Psoas muscle (tissue), 8 donors: ENCODE data around the gene SEC14L5. TPM values are rescaled to one million over a fixed set of nuclear protein-coding genes. Genes with fewer than 3 reads are reported as not detected.

ENCODE experiments used
- ATAC-seq, 4 donors: fragments of 200-7000 bp; cut with Tn5 transposase; one replicate each; pipeline ENCODE4 v1.9.1; 2020; ENCODE audit warnings: moderate library complexity in 3 of 4, mild to moderate bottlenecking in 2 of 4
- DNase-seq, 2 donors: peaks; one replicate each; pipeline ENCODE4 v3.0.0-alpha.2; 2020
- H3K27ac ChIP-seq: fragments of 200-600 bp; one replicate; pipeline ENCODE4 v1.8.0; 2022
- H3K27me3 ChIP-seq, 3 donors: fragments of 200-600 bp in 1 of 3; one replicate each; pipeline versions ENCODE4 v1.6.1 to v1.8.0; 2013 to 2022; ENCODE audit warnings: low read length in 2 of 3, mild to moderate bottlenecking in 2 of 3, moderate library complexity in 1 of 3; ENCODE audit not compliant: insufficient read depth in 3 of 3
- H3K36me3 ChIP-seq, 2 donors: fragments of 200-600 bp in 1 of 2; one replicate each; pipeline versions ENCODE4 v1.6.1 to v1.8.0; 2013 to 2022; ENCODE audit warnings: low read depth in 1 of 2, mild to moderate bottlenecking in 1 of 2, moderate library complexity in 1 of 2; ENCODE audit not compliant: insufficient read depth in 1 of 2
- H3K4me1 ChIP-seq: fragments of 200-600 bp; one replicate; pipeline ENCODE4 v1.8.0; 2022
- H3K4me3 ChIP-seq: fragments of 200-600 bp; one replicate; pipeline ENCODE4 v1.8.0; 2022; ENCODE audit warnings: mild to moderate bottlenecking
- H3K9me3 ChIP-seq: fragments of 200-600 bp; one replicate; pipeline ENCODE4 v1.8.0; 2022
- WGBS, 3 donors: extraction: QIAGEN DNeasy Blood & Tissue Kit; methylation state at CpG; one replicate each; pipeline versions ENCODE4 v1.1.6 to v1.1.7; 2013; 5-methylcytosine and 5-hydroxymethylcytosine counted together
- intact Hi-C, 2 donors: fragments of 100-400 bp; cut with DNase I; formaldehyde crosslinking; loops; one replicate each; pipeline versions ENCODE4 v1.11.0 to v1.14.2; 2022
- polyA plus RNA-seq, 3 donors: library from polyadenylated mRNA; stranded (reverse); fragments of 200-250 nt; gene quantifications; one replicate each; pipeline ENCODE4 v1.2.3, GENCODE V29; 2013
- total RNA-seq, 4 donors: library from RNA; stranded (reverse); fragmentation: NEBNext Ultra II Directional in 2 of 4; extraction: Animal tissue kit (Norgen Biotek cat#: 25700) in 2 of 4; gene quantifications; one replicate each; pipeline versions ENCODE4 v1.2.1 to v1.2.4, GENCODE V29; 2021 to 2023
- TF ChIP-seq, protein P1 (sequence below): fragments of 200-600 bp; IDR thresholded peaks from one replicate; pipeline ENCODE4 v1.8.0; 2022; ENCODE audit warnings: antibody characterized with exemption
- donor health status: healthy with polysubstance abuse.
- donor health status: DM: no; HTN: no; CAD: no; lungs with moderate emphysema.
- donor health status: Bipolar disorder and iron deficiency.
- donor health status: healthy.
- donor health status: DM: yes; HTN: yes; CAD: no.
- donor health status: DM: no; HTN: no; CAD: no.
- donor health status: DM: no; HTN: no; CAD: no.
- donor health status: DM: yes; HTN: yes; CAD: no.

SEC14L5 gene
- total and polyA plus RNA-seq, 7 donors = 0.23 to 0.88 (median 0.42) TPM

GRCh38 chr16:4989391-4990006, 31.4 kb downstream of the SEC14L5 start:
- intact Hi-C loops = no loop called here
- Histone ChIP-seq H3K4me3 (no peak overlapping the region), H3K36me3 (no peaks in the 10 kb centered on the region), H3K4me1 (no peaks in the 10 kb centered on the region), H3K27me3 (peaks cover 0 to 7% (median 0%) of the 10 kb centered on the region in 3 donors), H3K9me3 (no peaks in the 10 kb centered on the region), H3K27ac (no peak overlapping the region)
- DNase-seq (no peak), ATAC-seq (no peak)
- 67 to 79% (median 79%) methylated on average over 9 of the region's 9 CpGs for WGBS, 3 donors
- TF ChIP-seq, protein P1, sequence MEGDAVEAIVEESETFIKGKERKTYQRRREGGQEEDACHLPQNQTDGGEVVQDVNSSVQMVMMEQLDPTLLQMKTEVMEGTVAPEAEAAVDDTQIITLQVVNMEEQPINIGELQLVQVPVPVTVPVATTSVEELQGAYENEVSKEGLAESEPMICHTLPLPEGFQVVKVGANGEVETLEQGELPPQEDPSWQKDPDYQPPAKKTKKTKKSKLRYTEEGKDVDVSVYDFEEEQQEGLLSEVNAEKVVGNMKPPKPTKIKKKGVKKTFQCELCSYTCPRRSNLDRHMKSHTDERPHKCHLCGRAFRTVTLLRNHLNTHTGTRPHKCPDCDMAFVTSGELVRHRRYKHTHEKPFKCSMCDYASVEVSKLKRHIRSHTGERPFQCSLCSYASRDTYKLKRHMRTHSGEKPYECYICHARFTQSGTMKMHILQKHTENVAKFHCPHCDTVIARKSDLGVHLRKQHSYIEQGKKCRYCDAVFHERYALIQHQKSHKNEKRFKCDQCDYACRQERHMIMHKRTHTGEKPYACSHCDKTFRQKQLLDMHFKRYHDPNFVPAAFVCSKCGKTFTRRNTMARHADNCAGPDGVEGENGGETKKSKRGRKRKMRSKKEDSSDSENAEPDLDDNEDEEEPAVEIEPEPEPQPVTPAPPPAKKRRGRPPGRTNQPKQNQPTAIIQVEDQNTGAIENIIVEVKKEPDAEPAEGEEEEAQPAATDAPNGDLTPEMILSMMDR = no peak

DNA sequence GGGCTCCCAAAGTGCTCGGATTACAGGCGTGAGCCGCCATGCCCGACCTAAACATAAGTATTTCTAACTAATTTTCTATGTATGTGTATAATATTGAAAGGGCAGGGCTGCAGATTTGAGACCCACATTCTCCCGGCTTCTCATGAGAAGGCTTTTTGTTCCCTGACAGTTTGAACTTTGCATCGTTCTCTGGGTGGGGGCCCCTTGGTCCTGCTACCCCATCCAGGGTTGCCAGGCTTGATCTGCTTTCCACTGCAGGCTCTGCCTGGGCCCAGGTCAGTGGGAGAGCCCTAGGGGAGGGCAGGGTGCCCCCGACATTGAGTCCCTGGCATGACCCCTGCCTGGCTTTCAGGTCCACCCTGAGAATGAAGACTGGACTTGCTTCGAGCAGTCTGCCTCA, 32.3 kb downstream of the SEC14L5 start:
- peaks cover 0 to 7% (median 0%) of the 10 kb centered on the region in 3 donors for H3K27me3 ChIP-seq
- H3K36me3 ChIP-seq = no peaks in the 10 kb centered on the region
- H3K4me1 ChIP-seq = no peaks in the 10 kb centered on the region
- no peaks in the 10 kb centered on the region for H3K9me3 ChIP-seq
- no peak overlapping the region for H3K27ac ChIP-seq
- intact Hi-C loops = no loop called here
- DNase-seq = no peak
- WGBS, 3 donors = 81 to 89% (median 85%) methylated on average over 8 of the region's 8 CpGs
- TF ChIP-seq, protein P1 = no peak
- ATAC-seq = no peak
- no peak overlapping the region for H3K4me3 ChIP-seq

GRCh38 chr16:4991754-4992153, 33.6 kb downstream of the SEC14L5 start:
- Histone ChIP-seq H3K4me1 (no peaks in the 10 kb centered on the region), H3K4me3 (no peak overlapping the region), H3K36me3 (no peaks in the 10 kb centered on the region), H3K9me3 (no peaks in the 10 kb centered on the region), H3K27ac (no peak overlapping the region), H3K27me3 (peaks cover 0 to 7% (median 0%) of the 10 kb centered on the region in 3 donors)
- intact Hi-C loops = no loop called here
- 85 to 88% (median 85%) methylated on average over 14 of the region's 14 CpGs for WGBS, 3 donors
- DNase-seq = no peak
- peak in 1 of 4 donors; percentile 42 for ATAC-seq
- TF ChIP-seq, protein P1 = no peak

DNA sequence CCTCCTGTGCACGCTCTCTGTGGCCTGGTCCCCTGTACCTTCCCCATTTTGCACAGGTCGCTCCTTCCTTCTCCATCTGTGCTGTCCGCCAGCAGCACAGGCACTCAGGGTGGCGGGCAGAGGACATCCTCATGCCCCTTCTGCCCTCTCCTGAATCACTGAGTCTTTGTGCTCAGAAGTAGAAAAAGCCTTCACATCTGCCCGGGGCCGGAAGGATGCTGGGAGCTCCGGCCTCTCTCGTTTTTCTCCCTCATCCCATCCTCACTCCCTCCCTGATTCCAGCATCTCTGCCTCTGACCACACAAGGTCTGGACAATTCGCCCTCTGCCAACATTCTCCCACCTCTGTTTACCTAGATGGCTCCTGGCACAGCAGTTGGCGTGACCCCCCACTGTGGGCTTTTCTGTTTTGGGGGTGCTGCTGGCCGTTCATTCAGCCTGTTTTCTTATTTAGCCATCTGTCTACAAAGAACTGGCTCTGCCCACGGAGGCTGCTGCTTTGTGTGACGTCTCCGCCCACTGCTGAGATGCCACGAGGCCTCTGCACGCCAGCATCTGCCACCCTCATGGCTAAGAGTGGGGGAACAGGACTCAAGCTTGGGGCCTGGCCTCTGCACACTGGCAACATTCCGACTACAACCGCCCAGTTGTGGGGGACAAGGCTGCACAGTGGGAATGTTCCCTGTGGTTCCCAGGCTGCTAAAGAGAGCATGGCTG, 36.7 kb downstream of the SEC14L5 start:
- Histone ChIP-seq H3K36me3 (no peaks in the 10 kb centered on the region), H3K4me3 (no peak overlapping the region), H3K9me3 (no peaks in the 10 kb centered on the region), H3K27ac (no peak overlapping the region), H3K4me1 (no peaks in the 10 kb centered on the region), H3K27me3 (no peaks in the 10 kb centered on the region)
- DNase-seq (no peak), ATAC-seq (no peak)
- intact Hi-C loops = no loop called here
- 69 to 78% (median 76%) methylated on average over 17 to 18 of the region's 18 CpGs for WGBS, 3 donors
- TF ChIP-seq, protein P1 = no peak
